Spleen (tissue), 7 donors: ENCODE results near the gene RPS3.

Source experiments
- POLR2A ChIP-seq, 3 donors: fragments of 450-650 bp; IDR thresholded peaks; one replicate each; pipeline ENCODE4 v1.5.1; 2017; ENCODE audit warnings: antibody characterized with exemption in 3 of 3, mild to moderate bottlenecking in 1 of 3
- POLR2AphosphoS5 ChIP-seq, 3 donors: sonication (generic); formaldehyde crosslinking; IDR thresholded peaks; one replicate each; pipeline ENCODE4 v1.5.1; 2017; ENCODE audit warnings: antibody characterized with exemption in 3 of 3
- TF ChIP-seq, protein P1 (sequence below), 11 experiments: fragments of 200-600 bp in 7 of 11; fragments of 450-650 bp in 4 of 11; sonication (generic) in 4 of 11; IDR thresholded peaks in 8 of 11; conservative IDR thresholded peaks in 3 of 11; 1 replicate in 7 of 11; 2 replicates in 4 of 11; pipeline versions ENCODE4 v1.4.0 to v1.8.0; 2016 to 2021; ENCODE audit warnings: antibody characterized with exemption in 11 of 11, inconsistent platforms in 4 of 11, mild to moderate bottlenecking in 1 of 11
- donor health status: DM: no; HTN: no; CAD: no; lungs with moderate emphysema.
- donor health status: DM: no; HTN: no; CAD: no.
- donor health status: DM: no; HTN: no; CAD: no.

GRCh38 chr11:75449776-75450175 lies 50.5 kb downstream of the RPS3 start:
- TF ChIP-seq, protein P1, sequence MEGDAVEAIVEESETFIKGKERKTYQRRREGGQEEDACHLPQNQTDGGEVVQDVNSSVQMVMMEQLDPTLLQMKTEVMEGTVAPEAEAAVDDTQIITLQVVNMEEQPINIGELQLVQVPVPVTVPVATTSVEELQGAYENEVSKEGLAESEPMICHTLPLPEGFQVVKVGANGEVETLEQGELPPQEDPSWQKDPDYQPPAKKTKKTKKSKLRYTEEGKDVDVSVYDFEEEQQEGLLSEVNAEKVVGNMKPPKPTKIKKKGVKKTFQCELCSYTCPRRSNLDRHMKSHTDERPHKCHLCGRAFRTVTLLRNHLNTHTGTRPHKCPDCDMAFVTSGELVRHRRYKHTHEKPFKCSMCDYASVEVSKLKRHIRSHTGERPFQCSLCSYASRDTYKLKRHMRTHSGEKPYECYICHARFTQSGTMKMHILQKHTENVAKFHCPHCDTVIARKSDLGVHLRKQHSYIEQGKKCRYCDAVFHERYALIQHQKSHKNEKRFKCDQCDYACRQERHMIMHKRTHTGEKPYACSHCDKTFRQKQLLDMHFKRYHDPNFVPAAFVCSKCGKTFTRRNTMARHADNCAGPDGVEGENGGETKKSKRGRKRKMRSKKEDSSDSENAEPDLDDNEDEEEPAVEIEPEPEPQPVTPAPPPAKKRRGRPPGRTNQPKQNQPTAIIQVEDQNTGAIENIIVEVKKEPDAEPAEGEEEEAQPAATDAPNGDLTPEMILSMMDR (IDR thresholded peaks at IDR 0.05 in 8 of 11, conservative IDR thresholded peaks at IDR 0.05 in 3 of 11): no peak
- TF ChIP-seq POLR2A (IDR thresholded peaks at IDR 0.05): no peak
- TF ChIP-seq POLR2AphosphoS5 (IDR thresholded peaks at IDR 0.05): no peak
